ENCODE measurements around the gene ETNK2. TPM values are rescaled to one million over a fixed set of nuclear protein-coding genes. Genes with fewer than 3 reads are reported as not detected.

ETNK2 gene
- total and polyA plus RNA-seq, 2 of the 8 experiments (the other 6 are each of a cell fraction or from before 2014, with no cell fraction given), result 20.1 to 26.7 TPM

GRCh38 chr1:204112876-204113730 lies 38.7 kb downstream of the ETNK2 start (continued):
- TF ChIP-seq CHD1 (IDR thresholded peaks at IDR 0.05; ENCODE audit: low read depth, low read length), result no peak
- TF ChIP-seq EP300 (IDR thresholded peaks at IDR 0.05; ENCODE audit: borderline replicate concordance in 1 of 2, low read depth in 2 of 2, low read length in 2 of 2), result no peak
- 0 out of 2 replicates have a peak, but pooled peaks have one; percentile 38 for TF ChIP-seq BACH1 (IDR thresholded peaks at IDR 0.05; ENCODE audit: low read length)
- no peak for TF ChIP-seq TAF1 (IDR thresholded peaks at IDR 0.05; ENCODE audit: low read depth, low read length)
- TF ChIP-seq BCL11A (IDR thresholded peaks at IDR 0.05; ENCODE audit: low read depth in 2 of 2, low read length in 2 of 2), result no peak
- no peak for TF ChIP-seq RFX5 (IDR thresholded peaks at IDR 0.05; ENCODE audit: borderline replicate concordance, low read depth, low read length)
